HL-60 (cell line): ENCODE measurements around the gene USP35.
"Not testable (repeated sequence)": the region's sequence is repeated elsewhere in the genome, so short reads cannot be mapped to it uniquely, and the experiment has no call there.

Source experiments
- DNase-seq, 2 experiments: peaks; one replicate each; pipeline ENCODE4 v3.0.0-alpha.2; 2010 to 2020; ENCODE audit warnings: low read depth in 1 of 2, low spot score in 1 of 2
- H3K27ac ChIP-seq: fragments of 250-450 bp; sonication (Bioruptor Pico); replicated peaks from 2 replicates; pipeline ENCODE4 v1.5.1; 2020; ENCODE audit warnings: mild to moderate bottlenecking, moderate library complexity
- H3K27me3 ChIP-seq: fragments of 250-450 bp; sonication (Bioruptor Pico); 2 replicates; pipeline ENCODE4 v1.5.1; 2021; ENCODE audit warnings: mild to moderate bottlenecking, moderate library complexity; ENCODE audit not compliant: insufficient read depth, poor library complexity, severe bottlenecking
- H3K4me3 ChIP-seq: replicated peaks from 2 replicates; pipeline ENCODE4 v1.5.1; 2011; ENCODE audit warnings: mild to moderate bottlenecking, control low read depth, low read length; ENCODE audit not compliant: insufficient read depth
- GABPA ChIP-seq: IDR thresholded peaks from 2 replicates; pipeline ENCODE4 v1.6.1; 2012; ENCODE audit warnings: low read depth
- POLR2AphosphoS5 ChIP-seq: IDR thresholded peaks from 2 replicates; pipeline ENCODE4 v1.6.1; 2012; ENCODE audit warnings: low read depth
- REST ChIP-seq: IDR thresholded peaks from 2 replicates; pipeline ENCODE4 v1.6.1; 2012; ENCODE audit warnings: low read depth; ENCODE audit not compliant: insufficient replicate concordance
- SPI1 ChIP-seq: IDR thresholded peaks from 2 replicates; pipeline ENCODE4 v1.6.1; 2012; ENCODE audit warnings: low read depth, mild to moderate bottlenecking, borderline replicate concordance
- TF ChIP-seq, protein P1 (sequence below): IDR thresholded peaks from one replicate; pipeline ENCODE4 v1.5.1; 2011; ENCODE audit warnings: low read length, control low read depth, inconsistent platforms; ENCODE audit not compliant: insufficient read depth

USP35 gene

GRCh38 chr11:78231962-78232501 is 43.3 kb downstream of the USP35 start:
- Histone ChIP-seq H3K4me3 (no peak overlapping the region), H3K27me3 (no peaks in the 10 kb centered on the region), H3K27ac (no peak overlapping the region)
- TF ChIP-seq, protein P1, sequence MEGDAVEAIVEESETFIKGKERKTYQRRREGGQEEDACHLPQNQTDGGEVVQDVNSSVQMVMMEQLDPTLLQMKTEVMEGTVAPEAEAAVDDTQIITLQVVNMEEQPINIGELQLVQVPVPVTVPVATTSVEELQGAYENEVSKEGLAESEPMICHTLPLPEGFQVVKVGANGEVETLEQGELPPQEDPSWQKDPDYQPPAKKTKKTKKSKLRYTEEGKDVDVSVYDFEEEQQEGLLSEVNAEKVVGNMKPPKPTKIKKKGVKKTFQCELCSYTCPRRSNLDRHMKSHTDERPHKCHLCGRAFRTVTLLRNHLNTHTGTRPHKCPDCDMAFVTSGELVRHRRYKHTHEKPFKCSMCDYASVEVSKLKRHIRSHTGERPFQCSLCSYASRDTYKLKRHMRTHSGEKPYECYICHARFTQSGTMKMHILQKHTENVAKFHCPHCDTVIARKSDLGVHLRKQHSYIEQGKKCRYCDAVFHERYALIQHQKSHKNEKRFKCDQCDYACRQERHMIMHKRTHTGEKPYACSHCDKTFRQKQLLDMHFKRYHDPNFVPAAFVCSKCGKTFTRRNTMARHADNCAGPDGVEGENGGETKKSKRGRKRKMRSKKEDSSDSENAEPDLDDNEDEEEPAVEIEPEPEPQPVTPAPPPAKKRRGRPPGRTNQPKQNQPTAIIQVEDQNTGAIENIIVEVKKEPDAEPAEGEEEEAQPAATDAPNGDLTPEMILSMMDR = no peak
- no peak for DNase-seq

GRCh38 chr11:78233046-78233445 is 44.3 kb downstream of the USP35 start:
- H3K4me3 ChIP-seq, DNase-seq, H3K27me3 ChIP-seq, H3K27ac ChIP-seq: not testable (repeated sequence)

DNA sequence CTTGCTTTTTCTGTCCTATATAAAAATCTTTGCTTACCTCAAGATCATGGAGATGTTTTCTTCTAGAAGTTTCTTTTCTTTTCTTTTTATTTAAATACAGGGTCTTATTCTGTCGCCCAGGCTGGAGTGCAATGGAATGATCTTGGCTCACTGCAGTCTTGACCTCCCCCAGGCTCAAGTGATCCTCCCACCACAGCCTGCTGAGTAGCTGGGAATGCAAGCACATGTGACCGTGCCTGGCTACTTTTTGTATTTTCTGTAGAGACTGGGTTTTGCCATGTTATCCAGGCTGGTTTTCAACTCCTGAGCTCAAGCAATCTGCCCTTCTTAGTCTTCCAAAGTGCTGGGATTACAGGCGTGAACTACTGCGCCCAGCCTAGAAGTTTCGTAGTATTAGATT is 45.3 kb downstream of the USP35 start:
- H3K27me3 ChIP-seq = no peaks in the 10 kb centered on the region
- TF ChIP-seq GABPA = no peak
- TF ChIP-seq POLR2AphosphoS5 = no peak
- TF ChIP-seq REST = no peak
- TF ChIP-seq, protein P1 = no peak
- no peak for TF ChIP-seq SPI1
- H3K4me3 ChIP-seq = no peak overlapping the region
- no peak overlapping the region for H3K27ac ChIP-seq
- DNase-seq = no peak

- H3K27me3 ChIP-seq = no peaks in the 10 kb centered on the region
- TF ChIP-seq, protein P1 = no peak
- DNase-seq = no peak
- H3K27ac ChIP-seq = no peak overlapping the region
- H3K4me3 ChIP-seq = no peak overlapping the region
These were observed 48.8 kb downstream of the USP35 start for GRCh38 chr11:78237293-78238046.

DNA sequence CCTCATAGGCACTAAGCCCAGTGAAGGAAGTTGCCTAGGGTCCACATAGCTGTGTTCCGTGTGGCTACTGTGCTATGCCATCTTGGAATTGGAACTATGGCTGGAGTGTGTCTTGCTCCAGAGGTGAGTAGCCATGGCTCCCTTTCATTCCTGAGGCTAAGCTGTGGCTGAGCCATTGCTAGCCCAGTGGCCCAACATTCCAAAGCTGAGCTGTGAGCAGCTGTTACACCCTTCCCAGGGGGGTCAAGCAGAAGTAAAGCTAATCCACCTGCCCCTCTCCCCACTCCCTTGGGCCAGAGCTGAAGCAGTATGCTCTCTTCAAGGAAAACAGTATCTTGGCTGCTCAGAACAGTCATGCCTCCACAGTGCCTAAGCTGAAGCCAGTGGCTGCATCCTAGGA is 51.1 kb downstream of the USP35 start:
- H3K27me3 ChIP-seq = no peaks in the 10 kb centered on the region
- H3K4me3 ChIP-seq = no peak overlapping the region
- TF ChIP-seq, protein P1 = no peak
- TF ChIP-seq REST = no peak
- no peak for DNase-seq
- H3K27ac ChIP-seq = no peak overlapping the region
